EL (cell line): Measurements from ENCODE around the gene TMEM267.
A peak's percentile ranks its signal among the peaks of the same experiment; 100 is the strongest.
"Not testable (repeated sequence)": the region's sequence is repeated elsewhere in the genome, so short reads cannot be mapped to it uniquely, and the experiment has no call there.

Experiments used
- DNase-seq: peaks from one replicate; pipeline ENCODE4 v3.0.0-alpha.2; 2016

Gene TMEM267

GRCh38 chr5:43483298-43484105 is at the start of gene TMEM267:
Gene TMEM267 (minus strand): TSS chr5:43483865. CDS start chr5:43453969, 29,896 bp downstream.
- DNase-seq = peak; percentile 94

GRCh38 chr5:43530648-43531047 is 47.0 kb upstream of the TMEM267 start:
- no peak for DNase-seq

- DNase-seq = no peak
Measured at GRCh38 chr5:43523662-43524072, 40.0 kb upstream of the TMEM267 start.

- DNase-seq = no peak
Measured at GRCh38 chr5:43520615-43521014, 37.0 kb upstream of the TMEM267 start.

- no peak for DNase-seq
Measured at GRCh38 chr5:43515678-43516048, 32.0 kb upstream of the TMEM267 start.

GRCh38 chr5:43514816-43515677 is 31.4 kb upstream of the TMEM267 start, which contains the start of gene C5orf34:
Gene C5orf34 (minus strand): TSS chr5:43515148. CDS start chr5:43509339, 5,809 bp downstream.
- DNase-seq = peak; percentile 97

- DNase-seq = peak; percentile 74
Measured at GRCh38 chr5:43514471-43514815, 30.8 kb upstream of the TMEM267 start.

- DNase-seq = peak; percentile 7
Measured at GRCh38 chr5:43514025-43514424, 30.4 kb upstream of the TMEM267 start.

GRCh38 chr5:43511062-43511461 is 27.4 kb upstream of the TMEM267 start:
- not testable (repeated sequence) for DNase-seq

- DNase-seq = no peak
Measured at GRCh38 chr5:43498581-43498980, 14.9 kb upstream of the TMEM267 start.

- no peak for DNase-seq
Measured at GRCh38 chr5:43497311-43498104, 13.8 kb upstream of the TMEM267 start.

GRCh38 chr5:43491326-43491725 is 7.7 kb upstream of the TMEM267 start:
- no peak for DNase-seq

- no peak for DNase-seq
Measured at GRCh38 chr5:43486353-43486752, 2.7 kb upstream of the TMEM267 start.

- DNase-seq = no peak
Measured at GRCh38 chr5:43485406-43485805, 1.7 kb upstream of the TMEM267 start.

GRCh38 chr5:43484106-43484849 is 613 bp upstream of the TMEM267 start:
- DNase-seq = peak; percentile 86

- DNase-seq = peak; percentile 57
Measured at GRCh38 chr5:43482490-43483297, 971 bp downstream of the TMEM267 start.

- DNase-seq = no peak
Measured at GRCh38 chr5:43469671-43470391, 13.8 kb downstream of the TMEM267 start.

GRCh38 chr5:43467100-43467499 is 16.6 kb downstream of the TMEM267 start:
- no peak for DNase-seq

- DNase-seq = not testable (repeated sequence)
Measured at GRCh38 chr5:43465455-43465854, 18.2 kb downstream of the TMEM267 start.

- DNase-seq = no peak
Measured at GRCh38 chr5:43461066-43461465, 22.6 kb downstream of the TMEM267 start.

- no peak for DNase-seq
Measured at GRCh38 chr5:43456556-43456955, 27.1 kb downstream of the TMEM267 start.
